GM18858 (cell line): Measurements from ENCODE around the gene NUMA1.

Experiments
- ATAC-seq: cut with Tn5 transposase; IDR thresholded peaks from one replicate; pipeline ENCODE4 v1.9.1; 2021; ENCODE audit not compliant: unreplicated experiment

Gene NUMA1

DNA sequence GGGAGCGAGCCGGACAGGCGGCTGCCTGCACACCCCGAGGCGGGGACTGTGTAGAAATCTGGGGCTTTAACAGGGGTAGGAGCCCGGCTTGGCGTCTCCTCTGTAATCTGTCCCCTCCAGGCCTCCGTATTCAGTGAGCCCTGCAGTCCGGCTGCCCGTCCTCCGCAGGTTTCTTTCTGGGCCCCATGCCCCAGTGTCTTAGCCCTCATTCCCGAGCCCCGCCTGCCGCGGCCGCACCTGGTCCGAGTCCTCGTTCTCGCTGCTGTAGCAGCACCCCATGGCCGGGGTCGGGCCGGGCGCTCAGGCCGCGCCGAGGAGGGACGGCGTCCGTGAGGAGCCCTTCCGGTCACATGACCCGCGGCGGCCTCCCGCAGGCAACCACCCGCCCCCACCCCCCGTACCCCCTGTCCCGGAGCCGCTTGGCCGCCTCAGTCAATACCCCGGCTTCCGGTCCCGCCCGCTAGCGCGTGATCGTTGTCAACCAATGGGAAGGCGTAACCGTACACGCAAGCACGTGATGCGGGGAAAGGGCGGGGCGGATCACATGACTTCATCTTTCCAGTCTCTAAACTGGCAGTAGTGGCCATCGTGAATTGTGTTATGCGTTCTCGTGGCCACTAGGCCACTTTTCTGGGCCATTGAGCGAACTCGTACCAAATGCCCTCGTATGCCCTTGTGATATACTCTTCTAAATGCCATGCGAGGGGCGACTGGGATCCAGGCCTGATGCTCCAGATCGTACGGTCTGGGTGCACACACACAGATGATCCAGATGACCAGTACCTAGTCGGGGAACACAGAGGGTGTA is 22.8 kb upstream of the NUMA1 start, which contains the start of gene LAMTOR1:
Gene LAMTOR1 (minus strand): TSS at position 352 of the 808 bp plus-strand sequence. CDS start 73 bp downstream, at position 279.
- ATAC-seq: no peak

- no peak for ATAC-seq
Measured at GRCh38 chr11:72102631-72102945, 22.2 kb upstream of the NUMA1 start.

DNA sequence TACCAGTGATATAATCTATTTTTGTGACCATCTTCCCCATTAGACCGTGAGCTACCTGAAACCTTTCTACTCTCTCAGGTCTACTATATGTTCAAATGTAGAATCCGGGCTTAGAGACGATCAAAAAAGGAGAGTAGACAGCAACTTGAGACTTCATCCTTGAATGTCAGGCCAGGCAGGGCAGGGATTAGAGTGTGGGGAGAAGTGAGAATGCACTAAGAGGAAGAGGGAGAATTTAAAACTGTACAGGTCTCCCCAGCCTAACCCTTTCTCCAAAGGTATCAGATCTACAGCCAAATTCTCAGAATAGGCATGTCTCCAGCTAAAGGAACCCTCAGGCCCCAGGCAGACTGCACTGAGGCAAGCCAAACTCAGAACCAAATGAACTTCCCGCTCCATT is 21.8 kb upstream of the NUMA1 start:
- ATAC-seq: no peak

DNA sequence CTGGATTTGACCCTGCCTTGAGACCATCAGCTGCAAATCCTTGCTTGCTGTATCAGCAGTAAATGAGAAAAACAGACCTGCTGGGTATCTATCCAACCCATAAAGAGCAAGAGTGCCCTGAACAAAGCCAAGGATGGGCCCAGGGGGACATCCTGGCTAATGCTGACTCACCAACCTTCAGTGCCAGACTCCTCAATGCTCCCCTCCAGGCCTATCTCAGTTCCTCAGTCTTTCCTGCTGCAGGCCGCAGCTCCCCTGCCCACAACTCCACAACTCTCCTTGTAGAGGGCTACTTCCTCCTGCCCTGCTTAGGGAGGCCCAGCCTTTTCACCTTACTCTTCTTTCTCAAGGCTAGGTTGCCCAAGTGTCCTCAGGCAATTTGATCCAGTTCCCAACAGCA is 20.1 kb upstream of the NUMA1 start:
- ATAC-seq: no peak

GRCh38 chr11:72100009-72100408 is 19.7 kb upstream of the NUMA1 start:
- ATAC-seq: no peak

DNA sequence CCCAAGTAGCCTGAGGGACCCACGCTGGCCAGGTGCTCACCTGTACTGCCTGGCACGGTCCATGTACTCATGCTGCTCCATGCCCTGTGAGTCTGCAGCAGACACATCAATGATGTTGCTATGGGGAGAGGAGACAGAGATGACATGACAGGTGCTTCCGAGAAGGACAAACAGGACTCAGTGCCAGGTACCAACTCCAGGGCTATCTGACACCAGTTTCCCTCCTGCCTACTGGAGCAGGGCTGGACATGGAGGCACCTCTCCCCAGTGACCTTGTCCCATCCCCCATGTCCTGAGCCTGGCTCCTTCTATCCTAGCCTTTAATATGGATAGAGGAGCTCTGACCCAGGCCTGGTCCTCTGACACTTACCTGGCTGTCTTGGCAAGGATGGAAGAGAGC is 18.4 kb upstream of the NUMA1 start:
- no peak for ATAC-seq

DNA sequence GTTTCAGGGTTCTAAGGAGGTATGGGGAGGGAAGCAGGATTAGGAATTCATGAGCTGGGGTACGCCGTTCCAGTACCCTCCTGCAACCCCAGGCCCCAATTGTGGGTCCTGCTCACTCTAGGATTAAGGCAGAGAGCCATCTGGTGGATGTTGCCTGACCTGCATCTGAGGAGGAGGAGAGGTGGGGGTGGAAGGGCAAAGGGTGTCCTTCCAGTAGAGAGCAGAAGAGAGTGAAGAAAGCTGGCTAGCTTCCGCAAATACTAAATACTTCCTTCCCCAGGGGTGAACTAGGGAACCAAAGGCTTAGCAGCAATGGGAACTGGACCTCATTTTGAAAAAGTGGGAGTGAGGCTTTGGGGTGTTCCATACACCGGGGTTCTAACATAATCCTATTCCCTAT is 10.9 kb upstream of the NUMA1 start:
- no peak for ATAC-seq

- ATAC-seq: no peak
Measured at GRCh38 chr11:72088076-72088808, 7.9 kb upstream of the NUMA1 start.

GRCh38 chr11:72085621-72086351 is 5.4 kb upstream of the NUMA1 start:
- ATAC-seq: no peak

DNA sequence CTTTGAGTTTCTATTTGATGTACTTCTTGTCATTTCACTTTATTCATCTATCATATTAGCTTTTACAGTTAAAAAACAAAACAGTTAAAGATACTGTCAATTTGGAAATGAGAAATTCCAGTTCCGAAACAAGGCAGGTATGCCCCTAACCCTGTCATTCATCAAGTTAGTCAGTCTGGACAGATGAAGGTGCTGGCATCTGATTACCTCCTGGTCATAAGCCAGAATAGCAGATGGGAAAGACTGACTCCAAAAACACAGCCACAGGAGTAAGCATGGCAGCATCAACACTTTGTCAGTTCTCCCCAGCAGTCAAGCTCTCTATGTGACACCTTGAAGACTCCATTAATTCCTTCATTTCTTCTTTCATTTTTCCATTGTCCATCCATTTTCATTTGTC is 4.6 kb upstream of the NUMA1 start:
- no peak for ATAC-seq

GRCh38 chr11:72084076-72084475 is 3.7 kb upstream of the NUMA1 start:
- no peak for ATAC-seq

DNA sequence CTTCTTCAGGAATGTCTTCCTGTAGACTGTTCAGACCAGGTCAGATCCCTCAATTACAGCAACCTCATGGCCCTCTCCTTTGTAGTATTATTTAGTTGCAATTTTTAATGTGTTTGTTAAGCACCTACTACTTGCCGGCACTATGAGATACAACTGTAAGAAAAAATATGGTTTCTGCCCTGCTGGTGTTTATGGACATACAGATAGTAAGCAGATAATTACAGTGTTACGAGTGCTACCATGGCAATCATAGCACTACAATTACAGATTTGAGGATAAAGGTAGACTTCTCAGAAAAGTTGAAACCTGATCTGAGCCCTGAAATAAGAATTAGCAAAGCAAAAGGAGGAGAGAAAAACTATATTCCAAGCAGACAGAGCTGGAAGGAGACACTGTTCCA is 3.1 kb upstream of the NUMA1 start:
- ATAC-seq: no peak

GRCh38 chr11:72081821-72082453 is 1.6 kb upstream of the NUMA1 start:
- no peak for ATAC-seq

GRCh38 chr11:72081184-72081644 is 872 bp upstream of the NUMA1 start:
- no peak for ATAC-seq

GRCh38 chr11:72079819-72080325 is 470 bp downstream of the NUMA1 start:
- ATAC-seq: no peak

DNA sequence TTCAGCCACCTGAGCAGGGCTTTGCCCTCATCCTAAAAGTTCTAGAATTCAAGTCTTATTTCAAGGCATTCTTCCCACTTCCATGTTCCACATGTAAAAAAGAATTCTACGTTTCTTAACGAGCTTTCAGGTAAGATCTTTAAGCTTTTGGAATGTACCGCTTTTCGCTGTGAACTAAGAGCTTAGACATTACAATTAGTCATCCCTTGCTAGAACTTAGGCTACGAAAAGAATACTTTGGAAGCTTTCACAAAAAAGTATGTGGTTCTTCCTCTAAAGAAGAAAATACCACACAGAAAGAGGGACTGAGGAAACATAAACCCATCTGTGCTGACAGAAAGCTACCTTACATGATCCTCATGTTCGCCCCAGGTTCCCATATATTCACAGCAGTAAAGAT is 1.9 kb downstream of the NUMA1 start:
- ATAC-seq: no peak

GRCh38 chr11:72075756-72076155 is 4.6 kb downstream of the NUMA1 start:
- no peak for ATAC-seq

GRCh38 chr11:72075109-72075508 is 5.2 kb downstream of the NUMA1 start:
- no peak for ATAC-seq

GRCh38 chr11:72072348-72072747 is 8.0 kb downstream of the NUMA1 start:
- ATAC-seq: no peak

DNA sequence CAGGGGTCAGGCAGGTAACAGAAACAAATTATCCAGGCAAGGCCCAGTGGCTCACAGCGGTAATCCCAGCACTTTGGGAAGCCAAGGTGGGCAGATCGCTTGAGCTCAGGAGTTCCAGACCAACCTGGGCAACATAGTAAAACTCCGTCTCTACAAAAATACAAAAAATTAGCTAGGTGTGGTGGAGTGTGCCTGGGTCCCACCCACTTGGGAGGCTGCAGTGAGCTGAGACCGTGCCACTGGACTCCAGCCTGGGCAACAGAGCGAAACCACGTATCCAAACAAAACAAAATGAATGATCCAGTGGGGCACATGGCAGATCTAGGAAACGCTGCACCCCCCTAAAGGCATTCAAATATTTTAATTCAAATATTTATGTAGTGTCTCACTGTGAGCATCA is 9.9 kb downstream of the NUMA1 start:
- no peak for ATAC-seq

- no peak for ATAC-seq
Measured at GRCh38 chr11:72069787-72070251, 10.5 kb downstream of the NUMA1 start.
